Measurements from ENCODE around the gene CEP83.

Gene CEP83

GRCh38 chr12:94299846-94300245 is 159.8 kb downstream of the CEP83 start:
- no peak for DNase-seq

GRCh38 chr12:94297876-94298505 is 161.7 kb downstream of the CEP83 start:
- DNase-seq: no peak

- no peak for DNase-seq
These were observed 162.5 kb downstream of the CEP83 start for GRCh38 chr12:94297096-94297699.

GRCh38 chr12:94290353-94290752 is 169.3 kb downstream of the CEP83 start:
- no peak for DNase-seq

GRCh38 chr12:94289461-94290312 is 170.0 kb downstream of the CEP83 start:
- DNase-seq: no peak

- no peak for DNase-seq
These were observed 172.4 kb downstream of the CEP83 start for GRCh38 chr12:94287245-94287628.

GRCh38 chr12:94286583-94287244 is 173.0 kb downstream of the CEP83 start:
- no peak for DNase-seq

GRCh38 chr12:94285943-94286582 is 173.6 kb downstream of the CEP83 start:
- DNase-seq: no peak

GRCh38 chr12:94284859-94285258 is 174.8 kb downstream of the CEP83 start:
- no peak for DNase-seq

GRCh38 chr12:94284046-94284445 is 175.6 kb downstream of the CEP83 start:
- no peak for DNase-seq

- no peak for DNase-seq
These were observed 177.0 kb downstream of the CEP83 start for GRCh38 chr12:94282675-94283074.

GRCh38 chr12:94280063-94280462 is 179.6 kb downstream of the CEP83 start:
- no peak for DNase-seq

- no peak for DNase-seq
These were observed 182.2 kb downstream of the CEP83 start for GRCh38 chr12:94277426-94278000.

- DNase-seq: no peak
These were observed 182.9 kb downstream of the CEP83 start for GRCh38 chr12:94276725-94277124.

GRCh38 chr12:94273272-94273671 is 186.4 kb downstream of the CEP83 start:
- no peak for DNase-seq

- DNase-seq: no peak
These were observed 187.4 kb downstream of the CEP83 start for GRCh38 chr12:94272280-94272679.

- DNase-seq: no peak
These were observed 188.3 kb downstream of the CEP83 start for GRCh38 chr12:94271351-94271750.

- no peak for DNase-seq
These were observed 190.2 kb downstream of the CEP83 start for GRCh38 chr12:94269316-94269999.

- DNase-seq: no peak
These were observed 191.7 kb downstream of the CEP83 start for GRCh38 chr12:94267921-94268471.

- no peak for DNase-seq
These were observed 192.2 kb downstream of the CEP83 start for GRCh38 chr12:94267537-94267872.

GRCh38 chr12:94266796-94267536 is 192.7 kb downstream of the CEP83 start:
- no peak for DNase-seq

Data from NCI-H1694 treated with DMSO at 0.1 percent for 48 hours (cell line).